Activated naive CD4-positive, alpha-beta T cell treated with anti-CD3 and anti-CD28 coated beads, Interleukin-2, amount 50 U/mL, for 16 hours (primary cell): Measurements from ENCODE around the gene VIP.
"Not testable (repeated sequence)": the region's sequence is repeated elsewhere in the genome, so short reads cannot be mapped to it uniquely, and the experiment has no call there.

ENCODE experiments used
- DNase-seq: peaks from one replicate; pipeline ENCODE4 v3.0.0-alpha.2; 2020

The VIP gene

DNA sequence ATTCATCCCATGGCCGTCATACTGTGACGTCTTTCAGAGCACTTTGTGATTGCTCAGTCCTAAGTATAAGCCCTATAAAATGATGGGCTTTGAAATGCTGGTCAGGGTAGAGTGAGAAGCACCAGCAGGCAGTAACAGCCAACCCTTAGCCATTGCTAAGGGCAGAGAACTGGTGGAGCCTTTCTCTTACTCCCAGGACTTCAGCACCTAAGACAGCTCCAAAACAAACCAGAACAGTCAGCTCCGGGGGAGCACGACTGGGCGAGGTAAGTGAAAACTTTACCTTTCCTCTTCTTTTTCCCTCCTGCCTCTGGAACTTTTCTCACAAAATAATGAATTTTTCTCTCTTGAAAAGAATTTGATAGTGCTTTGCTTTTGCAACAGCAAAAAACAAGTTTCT is at the start of gene VIP:
VIP (plus strand) TSS at position 104 of the 400 bp plus-strand sequence. CDS start 1,381 bp downstream, outside the sequence.
- DNase-seq, result no peak

DNA sequence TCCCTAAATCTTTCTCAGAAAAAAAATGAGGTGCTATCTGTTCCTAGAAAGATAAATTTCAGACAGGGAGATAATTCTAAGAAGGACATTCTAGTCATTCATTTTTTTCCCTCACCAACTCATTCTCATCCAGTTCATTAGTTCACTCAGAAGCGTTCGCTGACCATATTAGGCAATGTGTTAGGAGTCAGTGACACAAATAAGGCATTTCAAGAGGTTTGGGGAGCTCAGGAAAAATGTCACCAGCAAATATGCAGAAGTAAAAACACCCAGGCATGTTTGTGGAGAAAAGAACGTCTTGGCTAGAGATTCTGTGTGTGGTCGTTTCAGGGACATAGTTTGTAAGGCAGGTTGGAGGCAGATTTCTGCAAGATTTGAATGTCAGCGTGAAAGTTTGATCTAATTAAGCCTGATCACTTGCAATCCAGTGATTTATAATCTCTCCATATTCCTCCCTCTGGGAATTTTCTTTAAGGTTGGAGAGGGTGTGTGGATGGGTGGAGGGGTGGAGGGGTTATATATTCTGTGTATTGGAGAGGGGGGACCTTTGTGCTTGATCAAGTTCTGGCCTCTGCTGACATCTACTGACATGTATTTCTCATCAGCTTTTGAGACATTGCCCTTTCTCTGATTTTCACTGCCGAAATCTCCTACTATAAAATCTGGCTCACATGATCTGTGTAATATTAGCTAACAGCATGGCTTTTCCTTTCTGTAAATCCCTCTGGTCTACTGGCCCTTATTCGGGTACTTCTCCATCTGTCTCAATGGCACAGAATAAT is 49.3 kb upstream of the VIP start:
- DNase-seq, result no peak

DNA sequence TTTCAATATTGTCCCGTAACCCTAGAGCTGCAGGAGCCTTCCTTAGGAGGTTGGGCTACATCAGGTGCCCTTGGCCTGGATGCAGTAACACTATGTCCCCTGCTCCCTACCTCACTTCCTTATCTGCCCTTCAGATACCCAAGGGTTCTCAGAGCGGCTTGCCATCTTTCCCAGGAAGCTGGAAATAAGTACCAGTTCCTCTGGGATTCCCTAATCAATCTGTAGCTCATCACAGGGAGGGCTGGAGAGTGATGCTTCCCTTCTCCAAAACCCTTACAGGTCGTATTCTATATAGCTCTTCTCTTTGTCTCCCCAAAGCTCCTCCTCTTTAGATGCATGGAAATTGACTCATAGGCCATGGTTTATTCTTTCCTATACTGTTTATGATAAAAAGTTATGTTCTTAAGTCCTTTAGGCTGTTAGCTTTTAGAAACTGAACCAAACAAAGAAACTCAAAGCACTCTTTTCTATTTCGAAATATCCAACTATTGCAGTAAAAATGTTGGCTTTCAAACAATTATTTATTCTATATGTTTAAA is 48.7 kb upstream of the VIP start:
- no peak for DNase-seq

DNA sequence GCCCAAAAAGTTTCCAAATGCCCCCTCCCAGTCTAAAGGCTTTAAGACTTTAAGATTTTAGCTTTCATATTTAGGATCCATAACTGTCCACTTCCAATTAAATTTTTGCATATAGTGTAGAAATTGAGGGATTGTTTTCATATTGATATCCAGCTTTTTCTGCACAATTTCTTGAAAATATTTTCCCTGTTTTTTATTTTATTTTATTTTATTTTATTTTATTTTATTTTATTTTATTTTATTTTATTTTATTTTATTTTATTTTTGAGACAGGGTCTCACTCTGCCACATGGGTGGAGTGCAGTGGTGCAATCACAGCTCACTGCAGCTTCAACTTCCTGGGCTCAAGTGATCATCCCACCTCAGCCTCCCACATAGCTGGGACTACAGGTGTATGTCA is 46.8 kb upstream of the VIP start:
- not testable (repeated sequence) for DNase-seq

DNA sequence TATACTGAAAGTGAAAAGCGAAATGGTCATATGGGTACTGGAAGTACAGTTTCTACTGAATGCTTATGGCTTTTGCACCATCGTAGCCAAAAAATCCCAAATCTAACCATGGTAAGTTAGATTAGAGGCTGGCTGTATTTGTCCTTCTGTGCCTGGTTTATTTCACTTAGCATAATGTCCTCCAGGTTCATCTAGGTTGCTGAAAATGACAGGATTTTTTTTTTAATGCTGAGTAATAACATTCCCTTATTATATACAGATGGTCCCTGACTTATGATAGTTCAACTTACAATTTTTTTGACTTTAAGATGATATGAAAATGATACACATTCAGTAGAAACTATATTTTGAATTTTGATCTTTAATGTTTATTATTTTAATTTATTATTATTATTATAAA is 45.3 kb upstream of the VIP start:
- DNase-seq, result no peak

DNA sequence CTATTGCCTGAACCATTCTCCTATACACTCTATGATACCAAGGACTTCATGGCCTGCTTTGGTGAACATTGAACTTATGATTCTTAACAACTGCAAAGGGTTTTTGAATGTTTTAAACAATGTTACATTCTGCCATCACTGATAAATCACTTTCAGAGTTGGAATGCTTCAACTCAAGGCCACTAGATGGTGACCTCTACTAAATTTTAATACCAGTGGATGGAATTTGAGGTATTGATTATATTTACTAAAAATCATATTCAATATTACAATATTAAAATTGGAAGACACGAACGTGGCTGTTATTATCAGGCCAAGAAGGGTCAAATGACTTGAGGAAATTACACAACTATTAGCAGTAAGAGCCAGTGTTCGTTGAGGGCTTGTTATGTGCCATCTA is 34.3 kb upstream of the VIP start:
- DNase-seq, result no peak

DNA sequence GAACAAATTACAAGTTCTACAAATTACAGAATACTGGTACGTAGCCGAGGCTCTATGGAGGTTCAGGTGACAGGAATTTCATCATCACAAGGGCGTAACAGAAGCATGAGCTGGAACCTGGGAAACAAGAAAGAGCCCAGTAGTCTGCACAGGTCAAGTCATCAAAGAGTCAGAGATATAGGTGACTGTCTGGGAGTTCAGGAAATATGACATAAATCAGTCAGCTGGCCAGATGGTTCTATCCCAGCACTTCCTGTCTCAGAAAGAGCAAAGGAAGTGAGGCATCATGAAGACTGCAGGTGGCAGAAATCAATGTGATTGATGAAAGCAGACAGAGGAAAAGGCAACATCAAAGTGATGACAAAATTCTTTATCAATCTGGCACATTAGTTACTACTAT is 29.6 kb upstream of the VIP start:
- no peak for DNase-seq

DNA sequence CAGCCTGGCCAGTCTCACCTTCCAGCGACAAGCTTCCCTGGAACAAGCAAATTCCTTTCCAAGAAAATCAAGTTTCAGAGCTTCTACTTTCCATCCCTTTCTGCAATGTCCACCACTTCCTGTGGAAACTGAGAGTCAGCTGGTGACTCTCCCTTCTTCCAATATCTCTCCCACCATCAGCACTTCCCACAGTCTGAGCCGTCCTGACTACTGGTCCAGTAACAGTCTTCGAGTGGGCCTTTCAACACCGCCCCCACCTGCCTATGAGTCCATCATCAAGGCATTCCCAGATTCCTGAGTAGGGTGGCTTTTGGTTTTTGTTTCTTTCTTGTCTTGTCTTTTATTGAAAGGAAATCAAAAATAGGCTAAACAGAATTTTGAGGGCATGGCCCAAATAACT is 28.6 kb upstream of the VIP start:
- no peak for DNase-seq

DNA sequence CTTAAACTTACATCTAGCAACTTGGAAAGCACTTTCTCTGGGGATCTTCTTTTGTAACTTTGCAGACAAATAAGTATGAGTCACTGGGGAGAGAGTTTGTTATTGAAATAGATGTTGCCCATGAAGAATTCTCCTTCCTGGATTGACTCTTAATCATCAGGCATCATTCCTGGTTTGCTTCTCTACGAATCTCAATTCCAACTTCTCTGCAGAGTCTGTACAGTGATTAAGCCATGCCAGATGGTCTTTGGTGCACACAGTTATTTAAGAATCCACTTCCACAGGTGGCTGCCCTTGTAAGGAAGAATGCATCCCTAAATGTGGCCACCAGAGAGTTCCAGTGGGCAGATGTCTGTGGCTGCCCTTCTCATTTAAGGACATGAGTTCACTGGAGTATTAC is 27.2 kb upstream of the VIP start:
- DNase-seq, result no peak

DNA sequence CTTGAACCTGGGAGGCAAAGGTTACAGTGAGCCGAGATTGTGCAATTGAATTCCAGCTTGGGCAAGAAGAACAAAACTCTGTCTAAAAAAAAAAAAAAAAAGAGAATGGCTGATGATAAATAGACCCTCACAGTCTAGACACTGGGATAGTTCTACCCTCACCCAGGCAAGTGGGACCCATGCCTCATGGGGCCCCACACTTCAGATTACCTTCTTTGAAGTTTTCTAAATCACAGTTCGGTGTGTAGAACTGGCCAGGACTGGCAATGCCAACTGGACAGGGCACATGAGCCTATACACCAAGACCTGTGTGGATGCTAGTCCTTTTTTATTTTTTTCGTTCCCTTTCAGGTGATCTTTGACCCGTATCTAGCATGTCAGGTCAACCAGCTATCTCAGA is 24.3 kb upstream of the VIP start:
- no peak for DNase-seq

DNA sequence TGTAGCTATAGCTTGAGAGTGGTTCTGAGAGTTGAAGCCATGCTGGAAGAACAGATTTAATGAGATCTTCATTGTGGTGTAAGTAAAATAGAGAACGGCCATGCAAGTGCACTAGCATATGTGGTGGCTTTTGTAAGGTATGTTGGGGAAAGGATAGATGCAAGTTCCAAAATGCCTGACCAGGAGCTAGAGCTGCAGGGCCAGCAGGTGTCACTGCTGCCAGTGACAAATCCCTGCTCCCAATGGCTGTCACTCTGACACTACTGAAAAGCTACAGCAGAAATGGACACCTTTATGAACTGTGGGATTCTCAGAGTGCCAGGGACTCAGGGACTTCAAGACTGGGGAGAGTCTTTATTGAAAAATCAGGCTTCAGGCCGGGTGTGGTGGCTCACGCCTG is 23.1 kb upstream of the VIP start:
- DNase-seq, result no peak

DNA sequence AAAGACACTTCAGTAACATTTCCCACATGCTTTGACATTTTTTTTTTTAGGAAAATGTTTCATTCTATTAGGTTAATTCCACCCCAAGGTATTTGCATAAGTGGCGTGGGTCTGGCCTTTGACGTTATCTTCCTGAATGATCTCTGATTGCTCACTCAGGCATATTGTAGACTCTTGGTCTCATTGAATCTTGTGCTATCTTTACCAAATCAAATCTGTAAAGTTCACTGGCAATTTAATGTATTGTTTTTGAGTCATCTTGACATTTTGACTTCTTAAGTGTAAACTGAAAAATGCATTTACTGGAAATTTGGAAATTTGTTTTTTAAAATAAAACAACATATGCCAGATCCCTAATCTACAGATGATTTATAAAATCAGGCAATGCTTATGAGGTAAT is 16.0 kb upstream of the VIP start:
- no peak for DNase-seq

DNA sequence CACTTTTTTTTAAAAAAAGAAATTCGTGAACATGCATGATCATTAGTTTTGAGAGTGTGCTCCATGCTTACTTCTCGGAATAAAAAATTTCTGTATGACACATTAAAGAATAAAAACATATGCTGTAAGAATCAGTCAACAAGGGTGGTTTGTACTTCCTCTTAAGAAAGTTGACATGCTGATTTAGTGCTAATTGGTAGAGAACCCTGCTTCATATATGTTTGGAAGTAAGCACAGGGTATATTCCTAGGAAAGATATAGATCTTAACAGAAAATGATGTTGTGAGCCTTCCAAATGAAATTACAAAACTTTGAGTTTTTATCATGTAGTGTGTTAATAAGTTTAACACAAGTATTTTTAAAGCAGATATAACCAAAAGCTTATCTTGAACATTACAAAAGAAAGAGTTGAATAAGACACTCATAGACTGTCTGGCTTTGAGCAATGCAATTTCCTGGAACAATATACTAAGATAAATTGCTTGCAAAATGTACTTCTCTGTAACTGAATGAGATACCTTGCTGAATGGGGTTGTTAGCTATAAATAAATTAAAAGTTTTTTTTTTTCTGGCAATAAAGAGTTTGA is 13.8 kb upstream of the VIP start:
- DNase-seq, result no peak

DNA sequence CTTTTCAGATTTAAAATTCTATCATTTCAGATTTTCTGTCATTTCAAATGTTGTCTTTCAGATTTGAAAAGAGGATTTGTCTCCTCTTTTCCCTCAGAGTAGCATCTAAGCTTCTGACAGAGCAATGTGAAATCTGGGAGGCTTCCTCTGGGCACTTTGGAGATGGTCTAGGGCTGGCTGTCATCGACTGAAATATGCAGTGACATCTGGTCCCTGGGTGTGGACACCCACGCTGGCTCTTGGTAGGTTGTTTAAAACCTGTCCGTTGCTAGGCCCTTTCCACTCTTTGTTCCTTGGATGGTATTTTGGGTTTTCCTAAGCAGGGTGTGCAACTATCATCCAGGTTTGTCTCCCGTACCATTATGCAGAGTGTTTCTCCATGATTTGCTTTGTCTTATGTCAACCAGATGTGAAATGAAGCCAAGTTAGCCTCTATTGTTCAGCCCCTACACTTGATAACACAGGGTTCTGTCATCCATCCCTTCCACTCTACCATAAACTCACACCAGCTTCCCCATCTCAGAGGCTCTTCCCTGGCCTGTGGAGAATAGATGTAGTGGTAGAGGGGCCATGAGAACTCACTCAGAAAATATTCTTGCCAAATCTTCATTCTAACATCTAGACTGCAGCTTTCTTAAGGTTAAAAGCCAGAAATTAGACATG is 5.0 kb upstream of the VIP start:
- DNase-seq, result no peak

DNA sequence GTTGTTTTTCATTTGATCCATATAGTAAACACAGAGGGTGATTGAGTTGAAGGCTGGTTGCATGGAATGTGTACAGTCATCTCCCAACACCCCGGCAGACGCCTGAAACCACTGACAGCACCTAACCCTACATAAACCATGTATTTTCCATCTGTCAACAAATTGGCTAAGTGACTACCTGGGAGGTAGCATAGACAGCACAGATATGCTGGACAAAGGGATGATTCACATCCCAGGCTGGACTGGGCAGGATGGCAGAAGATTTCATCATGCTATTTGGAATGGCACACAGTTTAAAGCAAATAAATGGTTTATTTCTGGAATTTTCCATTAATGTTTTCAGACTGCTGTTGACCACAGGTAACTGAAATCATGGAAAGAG is 4.4 kb upstream of the VIP start:
- no peak for DNase-seq

DNA sequence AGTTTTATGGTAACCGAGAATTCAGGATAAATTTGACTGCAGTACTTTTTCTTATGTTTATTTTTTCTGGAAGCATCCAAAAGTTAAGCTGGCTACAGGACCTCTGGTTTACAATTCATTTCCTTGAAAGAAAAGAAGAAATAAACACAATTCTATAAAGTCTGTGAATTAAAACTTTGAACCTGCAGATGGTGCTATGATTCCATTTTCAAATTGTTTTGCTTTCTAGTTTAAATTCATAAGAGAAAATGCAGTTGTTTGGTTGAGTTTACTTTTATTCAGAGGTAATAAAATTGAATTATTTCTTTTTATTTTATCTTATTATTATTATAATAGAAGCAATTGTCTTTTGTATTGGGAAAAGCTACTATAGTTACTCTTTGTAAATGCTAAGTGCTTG is 1.8 kb upstream of the VIP start:
- DNase-seq, result no peak

DNA sequence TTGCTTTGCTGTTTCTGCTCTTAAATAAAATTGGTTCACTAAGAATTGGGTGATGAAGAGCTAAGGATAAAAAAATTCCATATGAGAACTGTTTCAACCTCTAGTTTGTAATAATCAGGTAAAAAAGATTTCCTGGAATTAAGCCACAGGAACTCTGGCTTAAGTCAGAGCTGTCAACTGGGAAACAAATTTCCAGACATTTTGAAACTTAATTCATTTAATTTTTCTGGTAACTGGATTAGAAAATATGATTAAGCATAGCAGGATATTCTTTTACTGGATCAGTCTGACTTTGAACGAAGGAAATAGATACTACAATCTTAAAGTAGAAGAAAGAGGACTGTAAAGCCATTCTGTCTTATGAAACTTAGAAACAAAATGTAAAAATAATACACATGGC is 1.3 kb upstream of the VIP start:
- DNase-seq, result no peak

DNA sequence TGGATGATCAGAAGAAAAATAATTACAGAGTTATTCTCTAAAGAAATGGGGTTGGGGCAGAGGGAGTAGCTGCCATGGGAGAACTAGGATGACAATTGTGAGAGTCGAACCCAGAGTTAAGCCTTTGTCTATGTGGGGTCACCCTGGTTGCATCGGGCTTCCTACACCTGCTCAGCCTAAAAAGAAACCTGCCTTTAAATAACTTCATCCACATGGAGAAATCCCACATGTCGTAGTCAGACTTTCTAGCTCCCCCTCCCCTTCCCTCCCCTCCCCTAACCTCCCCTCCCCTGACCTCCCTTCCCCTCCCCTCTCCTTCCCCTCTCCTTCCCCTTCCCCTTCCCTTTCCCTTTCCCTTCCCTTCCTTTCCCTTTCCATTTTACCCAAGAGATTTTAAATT is 14.7 kb downstream of the VIP start:
- no peak for DNase-seq

DNA sequence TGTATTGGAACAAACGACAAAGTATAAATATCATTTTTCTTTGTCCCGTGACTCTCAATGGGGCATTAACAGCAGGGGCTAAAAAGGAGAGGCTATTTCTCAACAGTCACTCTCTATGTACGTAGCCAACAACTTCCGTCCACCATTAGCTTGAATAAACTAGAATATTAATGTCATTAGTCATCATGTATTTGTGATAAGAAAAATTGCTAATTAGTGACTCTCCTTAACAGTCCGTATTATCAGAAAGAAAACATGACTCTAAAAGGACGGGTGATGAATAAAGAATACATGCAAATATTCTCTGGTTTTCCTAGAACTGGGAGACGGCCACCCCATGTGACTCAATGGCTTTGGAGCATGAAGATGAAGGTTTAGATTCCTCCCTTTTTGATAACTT is 18.6 kb downstream of the VIP start:
- DNase-seq, result no peak

DNA sequence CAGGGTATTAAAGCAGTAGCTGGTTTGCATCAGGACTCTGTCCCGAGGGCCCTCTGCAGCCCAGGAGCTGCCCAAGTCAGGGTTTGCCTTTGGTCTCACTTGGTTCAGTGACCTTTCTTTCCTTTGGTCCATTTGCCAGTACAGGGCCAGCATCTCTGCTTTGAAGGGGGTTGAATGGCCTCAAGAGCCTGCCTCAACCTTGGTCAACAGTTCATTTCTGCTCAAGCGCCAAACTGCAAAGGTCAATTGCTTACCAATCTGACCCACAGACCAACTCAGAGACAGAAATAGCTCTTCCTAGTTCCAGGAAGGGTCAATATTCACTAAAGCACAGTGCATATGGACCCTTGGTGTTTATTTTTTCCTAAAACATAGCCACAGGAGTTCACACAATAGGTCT is 19.4 kb downstream of the VIP start:
- no peak for DNase-seq

DNA sequence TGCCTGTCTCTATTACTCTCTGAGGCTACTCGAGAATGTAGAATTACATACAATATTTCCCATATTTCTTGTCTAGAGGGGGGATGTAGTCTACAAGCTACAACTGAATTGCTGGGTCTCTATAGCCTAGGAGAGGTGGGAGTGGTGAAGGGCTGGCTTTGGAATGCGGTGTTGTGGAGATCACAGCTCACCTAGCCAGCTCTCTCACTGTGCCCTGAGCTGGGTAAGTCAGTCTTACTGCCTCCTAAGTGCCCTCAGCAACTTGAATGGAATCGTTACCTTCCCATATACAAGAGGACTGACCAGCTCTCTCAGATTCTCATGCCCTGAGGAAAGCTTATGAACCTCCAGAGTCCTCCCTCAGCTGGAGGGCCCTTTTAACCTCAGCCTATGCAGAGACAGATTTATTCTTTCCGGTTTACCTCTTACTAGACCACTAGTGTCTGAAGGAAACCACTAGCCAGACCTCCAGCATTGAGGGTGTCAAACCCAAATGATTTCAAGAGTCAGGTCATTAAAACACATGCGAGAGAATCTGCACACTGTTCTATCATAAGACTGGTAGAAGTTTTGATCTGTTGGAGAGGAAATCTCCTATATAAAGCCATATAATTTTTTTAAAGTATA is 20.6 kb downstream of the VIP start:
- no peak for DNase-seq

DNA sequence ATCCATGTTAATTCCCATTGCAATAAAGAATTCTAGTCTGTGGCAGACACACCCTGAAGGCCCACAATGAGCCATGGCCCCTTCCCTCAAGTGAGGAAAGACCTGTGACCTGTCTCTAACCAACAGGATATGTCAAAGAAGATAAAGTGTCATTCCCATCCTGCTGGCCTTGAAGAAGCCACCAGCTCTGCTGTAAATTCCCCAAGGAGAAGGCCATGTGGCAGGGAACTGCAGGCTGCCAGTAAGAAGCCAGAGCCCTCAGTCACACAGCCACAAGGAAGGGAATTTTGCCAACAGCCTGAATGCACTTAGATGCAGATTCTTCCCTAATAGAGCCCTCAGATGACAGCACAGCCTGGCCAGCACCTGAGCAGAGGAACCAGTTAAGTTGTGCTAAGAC is 24.8 kb downstream of the VIP start:
- no peak for DNase-seq

DNA sequence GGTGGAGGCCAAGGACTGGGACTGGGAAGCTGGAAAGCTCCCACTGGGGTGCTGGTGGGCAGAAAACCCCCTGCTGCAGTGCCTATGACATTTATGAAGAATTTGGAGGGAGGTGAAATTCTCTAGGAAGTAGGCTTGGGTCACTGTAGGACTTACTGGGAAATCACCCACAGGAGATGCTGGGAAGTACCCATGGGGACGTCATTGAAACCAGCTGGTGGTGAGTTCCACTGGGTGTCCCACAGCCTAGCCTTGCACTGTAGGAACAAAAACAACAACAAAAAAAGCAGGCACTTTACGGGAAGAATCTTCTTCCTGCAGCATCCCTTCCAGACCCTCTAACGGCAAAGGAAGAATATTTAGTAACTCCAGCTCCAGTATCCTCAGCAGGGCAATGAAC is 26.2 kb downstream of the VIP start:
- DNase-seq, result no peak
